Fibroblast of pulmonary artery (primary cell): ENCODE measurements around the gene OR10G3.
"Not testable (repeated sequence)": the region's sequence is repeated elsewhere in the genome, so short reads cannot be mapped to it uniquely, and the experiment has no call there.

Experiments
- DNase-seq: peaks from one replicate; pipeline ENCODE4 v3.0.0-alpha.2; 2010; ENCODE audit warnings: low read depth
- H3K4me3 ChIP-seq: replicated peaks from 2 replicates; pipeline ENCODE4 v1.5.1; 2011; ENCODE audit warnings: low read depth, mild to moderate bottlenecking, control low read depth, low read length, moderate library complexity
- CTCF ChIP-seq: IDR thresholded peaks from 2 replicates; pipeline ENCODE4 v1.5.1; 2011; ENCODE audit warnings: mild to moderate bottlenecking, control low read depth, low read length, inconsistent platforms; ENCODE audit errors: missing control alignments

Gene OR10G3

DNA sequence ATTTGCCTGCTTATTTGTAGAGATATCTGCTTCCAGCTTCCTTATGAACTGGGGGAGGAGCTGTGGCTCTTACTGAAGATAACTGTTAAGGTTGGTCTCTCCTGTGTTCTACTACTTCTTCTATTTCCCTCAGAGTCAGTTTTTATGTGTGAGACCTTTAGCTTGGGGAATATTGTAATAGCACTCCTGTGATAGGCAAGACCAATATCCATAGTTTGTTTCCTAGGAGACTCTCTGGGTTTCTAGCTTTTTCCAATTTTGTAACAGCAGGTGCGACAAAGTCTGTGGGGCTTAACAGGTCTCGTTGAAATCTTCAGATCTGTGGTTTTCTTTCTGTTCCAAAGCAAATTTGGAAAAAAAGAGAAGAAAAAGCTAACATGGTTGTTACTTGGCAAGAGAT, at the start of gene OR10G3:
Gene OR10G3, minus strand, starts transcription at position 101 of the 400 bp plus-strand sequence. CDS start 9,332 bp downstream, outside the sequence.
- TF ChIP-seq CTCF, result no peak
- no peak within 1 kb of the TSS for H3K4me3 ChIP-seq
- DNase-seq, result no peak

GRCh38 chr14:21626491-21627230, 46.8 kb upstream of the OR10G3 start:
- DNase-seq, result no peak
- H3K4me3 ChIP-seq, result no peak overlapping the region
- TF ChIP-seq CTCF, result no peak

DNA sequence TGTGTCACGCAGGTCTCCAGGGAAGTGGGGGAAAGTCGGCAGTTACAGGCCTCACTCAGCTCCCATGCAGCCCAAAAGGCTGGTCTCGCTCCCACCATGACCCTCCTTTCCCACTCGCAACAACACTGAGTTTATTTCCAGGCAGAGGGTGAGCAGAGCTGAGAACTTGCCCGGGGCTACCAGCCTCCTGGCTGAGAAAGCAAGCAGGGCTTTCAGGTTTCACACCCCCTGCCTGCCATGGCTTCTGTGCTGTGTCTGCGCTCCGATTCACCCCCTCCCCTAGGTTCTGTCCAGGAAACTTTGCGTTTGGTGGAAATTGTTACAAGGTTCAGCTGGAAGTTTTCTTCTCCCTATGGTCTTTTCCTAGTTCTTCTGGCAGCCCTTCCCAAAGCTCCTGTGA, 37.7 kb upstream of the OR10G3 start:
- no peak overlapping the region for H3K4me3 ChIP-seq
- TF ChIP-seq CTCF, result no peak
- no peak for DNase-seq

DNA sequence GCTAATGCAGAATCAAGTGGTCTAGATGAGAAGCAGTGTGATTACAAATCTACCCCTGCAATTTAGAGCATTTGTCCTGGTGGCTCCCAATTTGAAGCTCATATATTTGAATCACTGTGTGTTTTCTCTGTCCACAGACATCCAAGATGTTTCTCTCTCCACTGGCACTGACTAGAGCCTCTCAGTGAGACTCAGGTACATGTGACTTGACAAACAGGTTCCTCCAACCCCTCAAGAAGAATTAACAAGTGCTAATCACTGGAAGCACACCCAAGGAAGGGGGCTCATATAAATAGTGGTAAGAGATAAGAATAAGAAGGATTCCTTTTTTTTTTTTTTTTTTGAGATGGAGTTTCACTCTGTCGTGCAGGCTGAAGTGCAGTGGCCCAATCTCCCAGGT, 34.4 kb upstream of the OR10G3 start:
- no peak overlapping the region for H3K4me3 ChIP-seq
- DNase-seq, result no peak
- TF ChIP-seq CTCF, result no peak

- no peak for TF ChIP-seq CTCF
Measured at GRCh38 chr14:21612324-21612723, 32.4 kb upstream of the OR10G3 start.

DNA sequence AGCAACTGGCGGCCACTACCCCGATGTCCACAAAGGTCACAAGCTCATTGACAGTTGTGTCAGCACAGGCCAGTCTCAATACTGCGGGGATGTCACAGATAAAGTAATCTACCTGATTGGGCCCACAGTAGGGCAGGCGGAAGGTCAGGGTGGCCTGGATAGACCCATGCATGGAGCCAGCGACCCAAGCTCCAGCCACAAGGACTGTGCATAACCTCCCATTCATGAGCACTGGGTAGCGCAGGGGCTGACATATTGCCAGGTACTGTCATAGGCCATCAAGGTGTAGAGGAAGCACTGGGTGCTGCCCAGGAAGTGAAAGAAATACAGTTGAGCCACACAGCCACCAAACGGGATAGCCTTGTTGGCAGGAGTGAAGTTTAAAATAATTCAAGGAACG, 22.3 kb upstream of the OR10G3 start:
- not testable (repeated sequence) for H3K4me3 ChIP-seq, DNase-seq

More at GRCh38 chr14:21612324-21612723, 32.4 kb upstream of the OR10G3 start:
- no peak for DNase-seq
- no peak overlapping the region for H3K4me3 ChIP-seq

- no peak for TF ChIP-seq CTCF
- H3K4me3 ChIP-seq, result no peak overlapping the region
- no peak for DNase-seq
Measured at GRCh38 chr14:21589317-21589716, 9.4 kb upstream of the OR10G3 start.
